H1 (cell line): ENCODE measurements around the gene C1QTNF7. TPM values are rescaled to one million over a fixed set of nuclear protein-coding genes. Genes with fewer than 3 reads are reported as not detected.

Experiments
- E2F6 ChIP-seq: IDR thresholded peaks from 2 replicates; pipeline ENCODE4 v1.6.1; 2012; ENCODE audit warnings: inconsistent platforms
- EZH2 ChIP-seq: fragments of 200-600 bp; sonication (generic); IDR thresholded peaks from 2 replicates; pipeline ENCODE4 v1.7.1; 2012; ENCODE audit warnings: low read depth, mild to moderate bottlenecking, moderate library complexity, low read length, inconsistent platforms; ENCODE audit not compliant: severe bottlenecking
- HDAC2 ChIP-seq, 2 experiments: fragments of 300-600 bp in 1 of 2; sonication (generic) in 1 of 2; IDR thresholded peaks; 2 replicates each; pipeline ENCODE4 v1.6.1; 2011 to 2012; ENCODE audit warnings: low read depth in 2 of 2, low read length in 2 of 2, mild to moderate bottlenecking in 2 of 2, moderate library complexity in 2 of 2, borderline replicate concordance in 1 of 2, inconsistent platforms in 1 of 2
- POLR2AphosphoS5 ChIP-seq: IDR thresholded peaks from 2 replicates; pipeline ENCODE4 v1.6.1; 2011; ENCODE audit warnings: low read depth, low read length
- TAF1 ChIP-seq: IDR thresholded peaks from 2 replicates; pipeline ENCODE4 v1.6.1; 2011; ENCODE audit warnings: mild to moderate bottlenecking, low read depth, low read length
- polyA plus RNA-seq, 7 experiments: library from polyadenylated mRNA; depleted of rRNA in 3 of 7; stranded (reverse) in 5 of 7; unstranded in 2 of 7; fragments of >200 nt in 5 of 7; fragments of 200-250 nt in 2 of 7; gene quantifications; 1 replicate in 5 of 7; 2 replicates in 1 of 7; 4 replicates in 1 of 7; pipeline versions ENCODE4 v1.2.1 to v1.2.3, GENCODE V29; 2011 to 2013; ENCODE audit warnings: missing spikeins in 2 of 7, mixed read lengths in 2 of 7
- total RNA-seq: library from RNA; stranded (reverse); fragmentation: NEBNext Ultra II Directional; extraction: Animal tissue kit (Norgen Biotek cat#: 25700); gene quantifications from 2 replicates; pipeline ENCODE4 v1.2.1, GENCODE V29; 2021

Gene C1QTNF7
- total and polyA plus RNA-seq, 2 of the 8 experiments (the other 6 are each of a cell fraction or from before 2014, with no cell fraction given), result not detected

- TF ChIP-seq E2F6 (no peak), TAF1 (no peak), POLR2AphosphoS5 (no peak), HDAC2 (IDR thresholded peaks at IDR 0.05; ENCODE audit: borderline replicate concordance in 1 of 2, low read depth in 2 of 2, low read length in 2 of 2) (no peak), EZH2 (no peak)
- TF ChIP-seq, all 59 proteins: peak for 0
These were observed 17.1 kb upstream of the C1QTNF7 start (continued) for GRCh38 chr4:15410750-15411149.
